GM18868 (cell line): ENCODE data around the gene SPIN1.
"Not testable (repeated sequence)": the region's sequence is repeated elsewhere in the genome, so short reads cannot be mapped to it uniquely, and the experiment has no call there.

Source experiments
- ATAC-seq: cut with Tn5 transposase; IDR thresholded peaks from one replicate; pipeline ENCODE4 v1.9.1; 2021; ENCODE audit warnings: mild to moderate bottlenecking, moderate library complexity; ENCODE audit not compliant: unreplicated experiment

SPIN1 gene

DNA sequence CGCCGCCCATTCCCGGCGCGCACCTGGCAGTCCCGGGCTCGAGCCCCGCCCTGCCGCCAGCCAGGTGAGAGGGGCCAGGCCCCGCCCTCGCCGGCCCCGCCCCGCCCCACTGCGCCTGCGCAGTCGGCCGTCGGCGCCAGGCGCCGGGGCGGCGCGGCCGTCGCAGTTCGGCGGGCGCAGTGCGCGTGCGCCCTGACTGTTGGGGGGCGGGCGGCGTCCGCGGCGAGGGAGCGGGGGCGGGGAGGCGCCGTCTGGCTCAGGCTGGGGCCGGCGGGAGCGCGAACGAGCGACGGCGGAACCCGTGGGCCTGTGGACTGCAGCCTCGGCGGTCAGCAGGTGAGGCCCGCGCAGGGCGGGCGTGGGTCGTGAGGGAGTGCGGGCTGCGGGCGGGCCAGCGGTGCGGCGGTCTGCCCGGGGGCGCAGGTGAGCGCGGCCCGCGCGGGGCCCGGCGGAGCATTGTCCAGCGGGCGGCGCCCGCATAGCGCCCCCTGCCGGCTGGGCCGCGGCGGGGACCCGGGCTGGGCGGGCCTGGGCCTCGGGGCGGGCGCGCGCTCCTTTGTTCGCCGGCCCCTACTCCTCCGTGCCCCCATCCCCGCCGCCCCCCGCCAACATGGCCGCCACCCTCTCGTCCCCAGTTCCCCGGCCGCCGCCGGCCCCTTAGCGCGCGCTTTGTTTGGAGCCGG lies at the start of gene SPIN1:
Gene SPIN1, plus strand, starts transcription at position 242 of the 683 bp plus-strand sequence. CDS start 38,096 bp downstream, outside the sequence.
- peak; percentile 82 for ATAC-seq

- ATAC-seq: no peak
Observed at GRCh38 chr9:88339317-88339716, 48.9 kb upstream of the SPIN1 start.

DNA sequence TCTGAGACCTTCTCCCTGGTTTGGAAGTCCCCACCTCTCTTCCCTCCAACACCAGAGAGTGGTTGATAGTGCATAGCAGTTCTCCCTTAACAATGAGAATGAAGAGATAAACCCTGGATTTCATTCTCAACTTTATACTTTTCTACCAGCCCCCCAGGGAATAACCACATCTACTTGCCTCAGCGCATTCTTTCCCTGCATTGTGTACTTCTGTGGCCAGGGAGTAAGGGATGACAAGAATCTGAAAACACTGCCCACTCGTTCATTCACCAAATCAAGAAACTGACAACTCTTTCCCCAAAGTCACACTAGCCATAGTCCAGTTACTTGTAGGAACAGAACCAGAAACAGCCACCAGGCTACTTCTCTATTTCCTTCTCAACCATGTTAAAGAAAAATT lies 46.0 kb upstream of the SPIN1 start:
- ATAC-seq: no peak

- no peak for ATAC-seq
Observed at GRCh38 chr9:88344013-88344412, 44.2 kb upstream of the SPIN1 start.

DNA sequence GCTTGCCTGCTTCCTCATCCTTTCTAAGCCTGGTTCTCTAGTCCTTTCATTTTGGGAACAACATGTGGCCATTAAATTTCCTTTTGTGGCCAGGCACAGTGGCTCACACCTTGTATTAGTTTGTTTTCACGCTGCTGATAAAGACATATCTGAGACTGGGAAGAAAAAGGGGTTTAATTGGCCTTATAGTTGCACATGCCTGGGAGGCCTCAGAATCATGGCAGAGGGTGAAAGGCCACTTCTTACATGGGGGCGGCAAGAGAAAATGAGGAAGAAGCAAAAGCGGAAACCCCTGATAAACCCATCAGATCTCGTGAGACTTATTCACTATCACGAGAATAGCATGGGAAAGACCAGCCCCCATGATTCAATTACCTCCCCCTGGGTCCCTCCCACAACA lies 37.9 kb upstream of the SPIN1 start:
- ATAC-seq: not testable (repeated sequence)

DNA sequence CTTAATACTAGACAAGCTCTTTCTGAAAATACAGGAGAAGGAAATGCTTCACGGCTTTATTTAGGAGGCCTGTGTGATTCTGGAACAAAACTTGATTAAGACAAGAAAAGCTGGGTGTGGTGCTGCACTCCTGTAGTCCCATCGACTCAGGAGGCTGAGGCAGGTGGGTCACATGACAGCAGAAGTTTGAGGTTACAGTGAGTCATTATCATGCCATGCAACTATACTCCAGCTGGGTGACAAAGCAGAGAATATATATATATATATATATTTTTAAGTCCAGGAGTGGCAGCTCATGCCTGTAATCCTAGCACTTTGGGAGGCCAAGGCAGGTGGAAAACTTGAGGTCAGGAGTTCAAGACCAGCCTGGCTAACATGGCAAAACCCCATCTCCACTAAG lies 33.1 kb upstream of the SPIN1 start:
- no peak for ATAC-seq

DNA sequence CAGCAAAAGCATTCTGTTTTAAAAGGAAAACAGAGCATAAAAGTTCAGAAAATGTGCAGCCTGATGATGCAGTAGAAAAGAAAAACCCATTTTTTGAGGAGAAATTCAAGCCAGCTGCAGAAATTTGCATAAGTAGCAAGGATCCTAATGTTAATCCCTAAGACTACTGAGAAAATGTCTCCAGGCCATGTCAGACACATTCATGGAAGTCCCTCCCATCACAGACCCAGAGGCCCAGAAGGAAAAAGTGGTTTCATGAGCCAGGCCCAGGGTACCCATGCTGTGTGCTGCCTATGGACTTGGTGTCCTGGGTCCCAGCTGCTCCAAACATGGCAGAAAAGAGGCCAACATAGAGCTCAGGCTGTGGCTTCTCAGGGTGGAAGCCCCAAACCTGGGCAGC lies 31.0 kb upstream of the SPIN1 start:
- ATAC-seq: not testable (repeated sequence)

DNA sequence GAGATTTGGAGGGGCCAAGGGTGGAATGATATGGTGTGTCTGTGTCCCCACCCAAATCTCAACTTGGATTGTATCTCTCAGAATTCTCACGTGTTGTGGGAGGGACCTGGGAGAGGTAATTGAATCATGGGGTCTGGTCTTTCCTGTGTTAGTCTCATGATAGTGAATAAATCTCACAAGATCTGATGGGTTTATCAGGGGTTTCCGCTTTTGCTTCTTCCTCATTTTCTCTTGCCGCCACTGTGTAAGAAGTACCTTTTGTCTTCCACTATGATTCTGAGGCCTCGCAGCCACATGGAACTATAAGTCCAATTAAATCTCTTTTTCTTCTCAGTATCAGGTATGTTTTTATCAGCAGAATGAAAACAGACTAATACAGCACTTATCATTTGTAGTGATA lies 29.5 kb upstream of the SPIN1 start:
- ATAC-seq: no peak

GRCh38 chr9:88359974-88360373 lies 28.3 kb upstream of the SPIN1 start:
- no peak for ATAC-seq

- no peak for ATAC-seq
Observed at GRCh38 chr9:88362681-88363080, 25.6 kb upstream of the SPIN1 start.

- ATAC-seq: no peak
Observed at GRCh38 chr9:88363661-88364060, 24.6 kb upstream of the SPIN1 start.

DNA sequence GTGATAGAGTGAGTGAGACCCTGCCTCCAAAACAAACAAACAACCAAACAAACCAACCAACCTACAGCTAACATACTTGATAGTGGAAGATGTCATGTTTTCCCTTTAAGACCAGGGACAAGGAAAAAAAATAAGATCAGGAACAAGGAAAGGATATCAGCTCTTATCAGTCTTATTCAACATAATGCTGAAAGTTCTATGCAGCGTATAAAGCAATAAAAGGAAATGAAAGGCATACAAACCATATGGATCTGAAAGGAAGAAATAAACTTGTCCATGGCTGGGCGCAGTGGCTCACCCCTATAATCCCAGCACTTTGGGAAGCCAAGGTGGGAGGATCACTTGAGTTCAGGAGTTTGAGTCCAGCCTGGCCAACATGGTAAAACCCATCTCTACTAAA lies 23.5 kb upstream of the SPIN1 start:
- no peak for ATAC-seq

DNA sequence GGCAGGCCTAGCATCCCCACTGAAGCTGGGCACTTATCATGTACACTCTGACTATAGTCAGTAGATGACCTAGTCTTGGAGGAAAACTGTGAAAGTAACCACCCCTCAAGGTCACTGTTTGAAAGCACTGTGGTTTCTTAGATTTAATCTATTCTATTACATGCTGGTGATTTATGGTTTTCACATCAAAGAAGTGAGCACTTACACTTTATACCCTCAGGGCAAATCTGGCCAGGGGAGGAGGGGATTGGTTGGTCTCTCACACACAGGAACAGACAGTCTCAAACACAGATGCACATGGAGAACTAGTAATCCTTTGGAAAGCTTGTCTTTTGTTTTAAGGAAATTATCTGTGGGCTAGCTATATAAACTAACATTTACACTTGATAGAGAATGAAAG lies 17.9 kb upstream of the SPIN1 start:
- ATAC-seq: no peak

DNA sequence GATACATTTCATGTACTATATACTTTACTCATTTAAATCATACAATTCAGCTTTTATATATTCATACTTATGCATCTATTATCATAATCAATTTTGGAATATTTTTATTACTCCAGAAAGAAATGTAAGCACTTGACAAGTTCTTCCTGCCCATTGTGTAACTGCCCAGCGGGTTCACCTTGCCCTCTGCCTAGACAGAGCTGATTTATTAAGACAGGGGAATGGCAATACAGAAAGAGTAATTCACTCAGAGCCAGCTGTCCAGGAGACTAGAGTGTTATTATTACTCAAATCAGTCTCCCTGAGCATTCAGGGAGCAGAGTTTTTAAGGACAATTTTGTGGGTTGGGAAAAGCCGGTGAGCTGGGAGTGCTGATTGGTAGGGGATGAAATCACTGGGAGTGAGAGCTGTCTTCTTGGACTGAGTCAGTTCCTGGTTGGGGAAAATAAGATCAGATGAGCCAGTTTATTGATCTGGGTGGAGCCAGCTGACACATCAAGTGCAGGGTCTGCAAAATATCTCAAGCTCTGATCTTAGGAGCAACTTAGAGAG lies 16.1 kb upstream of the SPIN1 start:
- ATAC-seq: no peak

- ATAC-seq: no peak
Observed at GRCh38 chr9:88373045-88373444, 15.2 kb upstream of the SPIN1 start.

GRCh38 chr9:88378317-88378716 lies 9.9 kb upstream of the SPIN1 start:
- no peak for ATAC-seq

DNA sequence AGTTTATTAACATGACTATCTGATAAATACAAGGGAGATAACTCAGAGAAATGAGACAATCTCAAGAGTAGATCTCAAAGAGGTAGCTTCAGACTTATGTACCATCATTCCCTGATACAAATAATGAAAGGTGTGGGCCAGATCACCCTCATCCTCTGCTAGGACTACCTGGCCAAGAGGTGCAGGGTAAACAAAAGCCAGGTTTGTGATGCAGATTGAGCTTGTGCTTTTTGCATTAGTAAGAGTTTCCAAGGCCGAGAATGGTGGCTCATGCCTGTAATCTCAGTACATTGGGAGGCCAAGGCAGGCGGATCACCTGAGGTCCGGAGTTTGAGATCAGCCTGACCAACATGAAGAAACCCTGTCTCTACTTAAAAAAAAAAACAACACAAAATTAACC lies 8.9 kb upstream of the SPIN1 start:
- no peak for ATAC-seq

DNA sequence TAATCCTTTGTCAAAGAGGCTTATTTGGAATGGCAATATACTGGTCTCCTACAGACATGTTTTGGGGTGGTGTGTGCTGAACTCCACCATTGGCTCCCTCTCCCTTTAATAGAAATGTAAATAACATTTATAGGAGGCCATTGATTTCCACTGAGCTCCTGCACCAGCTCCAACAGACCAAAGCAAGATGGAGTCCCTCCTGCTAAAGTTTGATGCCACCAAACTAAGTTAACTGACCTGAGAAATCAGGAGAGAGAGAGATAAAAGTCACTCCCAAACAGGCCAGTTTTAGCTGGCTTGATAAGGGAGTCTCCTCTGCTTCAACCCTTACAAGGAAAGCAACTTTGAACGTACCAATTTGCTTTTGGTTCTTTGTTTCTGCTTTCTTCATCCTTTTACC lies 8.1 kb upstream of the SPIN1 start:
- ATAC-seq: no peak

GRCh38 chr9:88381322-88381721 lies 6.9 kb upstream of the SPIN1 start:
- not testable (repeated sequence) for ATAC-seq

- no peak for ATAC-seq
Observed at GRCh38 chr9:88383176-88383575, 5.1 kb upstream of the SPIN1 start.

DNA sequence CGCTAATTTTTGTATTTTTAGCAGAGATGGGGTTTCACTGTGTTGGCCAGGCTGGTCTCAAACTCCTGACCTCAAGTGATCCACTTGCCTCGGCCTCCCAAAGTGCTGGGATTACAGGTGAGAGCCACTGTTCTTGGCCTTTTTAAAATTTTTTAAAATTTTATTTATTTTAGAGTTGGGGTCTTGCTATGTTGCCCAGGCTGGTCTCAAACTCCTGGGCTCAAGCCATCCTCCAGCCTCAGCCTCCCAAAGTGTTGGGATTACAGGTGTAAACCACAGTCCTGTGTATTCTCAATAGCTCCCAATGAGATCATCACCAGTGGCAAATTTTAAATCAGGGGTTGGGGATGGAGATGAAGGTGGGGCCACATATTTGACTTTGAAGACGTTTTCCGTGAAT lies 2.1 kb upstream of the SPIN1 start:
- not testable (repeated sequence) for ATAC-seq

DNA sequence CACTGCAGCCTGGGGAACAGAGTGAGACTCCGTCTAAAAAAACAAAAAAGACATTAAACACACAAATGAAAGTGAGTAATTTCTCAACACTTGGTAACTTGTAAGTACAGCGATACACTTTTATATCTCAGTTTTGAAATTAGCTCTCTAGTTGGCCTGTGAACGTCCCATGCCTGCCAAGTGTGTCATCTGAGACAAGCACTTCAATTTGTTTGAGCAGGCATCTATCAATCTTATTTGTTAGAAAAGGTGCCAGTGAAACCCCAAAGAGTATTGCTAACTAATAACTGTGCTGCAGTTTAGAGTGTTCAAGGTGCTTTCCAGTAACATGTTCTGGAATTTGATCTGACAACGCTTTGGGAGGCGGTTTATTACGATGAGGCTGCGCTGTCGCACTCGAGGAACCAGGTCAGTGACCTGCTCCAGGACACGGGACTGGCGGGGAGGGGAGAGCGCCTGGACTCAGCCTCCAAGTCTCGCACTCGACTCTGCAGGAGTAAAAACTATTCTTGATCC lies 1.1 kb upstream of the SPIN1 start:
- ATAC-seq: no peak
